ENCODE data around the gene RUNDC3A.

RUNDC3A gene

GRCh38 chr17:44283344-44284023, 24.9 kb upstream of the RUNDC3A start:
- no peak for DNase-seq

DNA sequence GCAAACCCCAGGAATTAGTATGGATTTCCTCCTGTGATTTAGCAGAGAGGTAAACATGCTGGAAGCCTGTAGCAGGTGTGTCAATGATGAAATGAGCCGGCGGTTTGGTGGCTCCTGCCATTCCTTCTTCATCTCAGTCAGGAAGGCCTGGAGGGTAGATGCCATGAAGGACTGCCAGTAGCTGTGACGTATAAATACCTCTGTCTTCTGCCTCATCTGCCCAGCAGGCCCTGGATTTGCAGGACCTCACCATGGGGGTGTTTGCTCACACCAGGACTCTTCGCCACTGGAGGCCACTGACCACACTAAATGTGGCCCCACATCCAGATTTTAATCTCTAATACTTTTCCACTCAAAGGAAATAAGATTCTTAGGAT, 24.4 kb upstream of the RUNDC3A start:
- no peak for DNase-seq

GRCh38 chr17:44287651-44288050, 20.8 kb upstream of the RUNDC3A start:
- no peak for DNase-seq

- no peak for DNase-seq
Measured at GRCh38 chr17:44293509-44294226, 14.7 kb upstream of the RUNDC3A start.

GRCh38 chr17:44297975-44298374, 10.4 kb upstream of the RUNDC3A start:
- DNase-seq = no peak

DNA sequence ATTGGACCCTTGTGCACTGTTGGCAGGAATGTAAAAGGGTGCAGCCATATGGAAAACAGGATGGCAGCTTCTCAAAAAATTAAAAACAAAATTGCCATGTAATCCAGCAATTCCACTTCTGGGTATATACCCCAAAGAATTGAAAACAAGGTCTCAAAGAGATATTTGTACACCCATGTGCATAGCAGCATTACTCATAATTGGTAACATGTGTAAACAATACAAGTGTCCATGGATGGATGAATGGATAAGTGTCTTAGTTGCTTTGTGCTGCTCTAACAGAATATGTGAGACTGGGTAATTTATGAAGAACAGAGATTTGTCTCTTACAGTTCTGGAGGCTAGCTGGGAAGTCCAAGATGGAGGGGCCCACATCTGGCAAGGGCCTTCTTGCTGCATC, 3.8 kb upstream of the RUNDC3A start:
- no peak for DNase-seq

- peak in 13 of 14 donors; percentile 41 to 89 (median 76) for DNase-seq
Measured at GRCh38 chr17:44307387-44308186, 814 bp upstream of the RUNDC3A start.

DNA sequence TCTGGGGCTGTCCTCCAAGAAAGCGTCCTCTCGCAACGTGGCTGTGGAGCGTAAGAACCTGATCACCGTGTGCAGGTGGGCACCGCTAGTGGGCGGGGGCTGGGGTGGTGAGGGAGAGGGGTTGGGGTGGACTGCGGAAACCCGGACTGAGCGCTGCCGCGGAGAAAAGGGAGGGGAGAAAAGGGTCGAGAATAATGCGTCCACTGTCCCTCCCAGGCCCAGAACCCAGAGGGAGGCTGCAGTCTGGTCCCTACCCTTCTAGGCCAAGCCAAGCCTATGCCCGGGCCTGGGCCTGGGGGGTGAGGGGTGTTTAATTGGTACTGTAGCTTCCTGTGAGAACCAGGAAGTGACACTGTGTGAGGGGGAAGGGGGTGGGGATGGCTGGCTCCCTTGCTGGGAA, 464 bp downstream of the RUNDC3A start:
- DNase-seq = peak in 8 of 14 donors; percentile 32 to 72 (median 60)

DNA sequence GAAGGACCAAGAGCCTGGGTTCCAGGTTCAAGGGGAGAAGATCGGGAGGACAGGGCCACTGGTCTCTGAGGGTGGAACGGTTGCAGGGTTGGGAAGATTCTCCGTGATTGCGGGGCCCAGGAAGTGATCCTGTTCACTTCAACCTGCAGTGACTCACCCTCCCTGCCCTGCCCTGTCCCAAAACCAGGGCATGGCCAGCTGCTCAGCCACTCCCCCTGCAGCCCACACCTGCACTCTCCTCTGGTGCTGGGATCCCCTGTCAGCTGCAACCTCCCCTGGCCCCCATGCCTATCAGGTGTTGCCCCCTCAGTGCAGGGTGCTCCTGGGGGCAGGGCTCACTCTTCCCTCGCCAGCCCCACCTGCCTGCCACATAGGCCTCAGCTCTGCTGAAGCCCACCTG, 1.1 kb downstream of the RUNDC3A start:
- DNase-seq = no peak

GRCh38 chr17:44310188-44310587, 1.8 kb downstream of the RUNDC3A start:
- peak in 1 of 14 donors; percentile 61 for DNase-seq

DNA sequence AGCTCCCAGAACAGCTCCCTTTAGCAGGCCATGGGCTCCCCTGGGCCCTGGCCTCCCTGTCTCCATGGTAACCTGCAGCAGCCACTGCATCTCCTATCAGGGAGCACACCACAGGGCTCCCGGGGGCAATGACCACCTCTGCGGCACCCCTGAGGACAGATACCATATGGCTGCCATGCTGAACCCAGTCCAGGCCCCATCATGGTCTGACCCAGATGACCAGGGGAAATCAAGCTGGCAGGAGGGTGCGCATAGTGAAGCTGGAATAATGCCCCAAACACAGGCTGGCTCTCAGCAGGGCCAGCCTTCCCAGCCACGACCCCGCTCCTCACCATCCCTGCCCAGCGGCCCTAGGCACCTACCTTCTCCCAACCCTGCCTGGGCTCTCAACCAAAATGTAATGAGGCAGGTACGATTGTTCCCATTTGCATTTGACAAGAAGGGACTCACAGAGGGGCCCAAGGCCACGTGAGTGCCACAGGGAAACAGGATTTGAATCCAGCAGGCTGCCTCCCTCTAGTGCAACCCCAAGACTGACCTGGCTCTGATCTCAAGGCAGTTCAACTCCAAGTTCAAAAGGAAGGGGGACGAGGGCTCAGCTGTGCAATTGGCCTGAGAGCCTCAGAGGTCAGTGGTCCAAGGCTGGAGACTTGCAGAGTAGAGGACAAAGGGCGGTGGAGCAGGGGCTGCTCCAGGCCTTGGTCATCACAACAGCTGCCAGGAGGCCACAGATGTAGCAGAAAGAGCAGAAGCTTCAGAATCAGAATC, 2.4 kb downstream of the RUNDC3A start:
- peak in 1 of 14 donors; percentile 72 for DNase-seq

DNA sequence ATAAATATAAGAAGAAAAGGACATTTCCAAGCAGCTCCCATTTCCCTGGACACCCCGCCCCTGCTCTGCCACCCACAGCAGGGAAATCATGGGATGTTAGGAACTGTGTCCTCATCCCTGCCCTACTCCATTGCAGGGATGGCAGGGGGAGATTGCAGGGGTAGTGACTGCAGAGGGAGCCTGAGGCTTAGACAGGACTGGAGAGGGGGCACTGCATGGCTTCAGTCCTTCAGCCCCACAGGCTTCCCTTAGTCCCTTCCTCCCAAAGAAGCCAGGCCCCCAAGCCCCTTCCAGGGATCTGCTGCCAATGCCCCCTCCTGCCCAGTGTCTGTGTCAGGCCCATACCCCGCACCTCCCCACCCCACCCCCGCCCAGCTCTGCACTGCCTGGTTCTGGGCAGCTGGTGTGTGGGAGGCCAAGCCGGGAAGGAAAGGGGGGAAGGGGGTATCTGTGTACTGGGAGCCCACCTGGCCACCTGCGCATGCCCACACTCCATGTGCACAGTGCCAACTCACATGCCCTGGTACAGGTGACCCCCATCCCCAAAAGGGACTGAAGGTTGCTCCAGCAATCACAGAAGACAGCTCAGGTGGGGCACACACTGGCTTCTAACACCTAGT, 3.3 kb downstream of the RUNDC3A start:
- no peak for DNase-seq

DNA sequence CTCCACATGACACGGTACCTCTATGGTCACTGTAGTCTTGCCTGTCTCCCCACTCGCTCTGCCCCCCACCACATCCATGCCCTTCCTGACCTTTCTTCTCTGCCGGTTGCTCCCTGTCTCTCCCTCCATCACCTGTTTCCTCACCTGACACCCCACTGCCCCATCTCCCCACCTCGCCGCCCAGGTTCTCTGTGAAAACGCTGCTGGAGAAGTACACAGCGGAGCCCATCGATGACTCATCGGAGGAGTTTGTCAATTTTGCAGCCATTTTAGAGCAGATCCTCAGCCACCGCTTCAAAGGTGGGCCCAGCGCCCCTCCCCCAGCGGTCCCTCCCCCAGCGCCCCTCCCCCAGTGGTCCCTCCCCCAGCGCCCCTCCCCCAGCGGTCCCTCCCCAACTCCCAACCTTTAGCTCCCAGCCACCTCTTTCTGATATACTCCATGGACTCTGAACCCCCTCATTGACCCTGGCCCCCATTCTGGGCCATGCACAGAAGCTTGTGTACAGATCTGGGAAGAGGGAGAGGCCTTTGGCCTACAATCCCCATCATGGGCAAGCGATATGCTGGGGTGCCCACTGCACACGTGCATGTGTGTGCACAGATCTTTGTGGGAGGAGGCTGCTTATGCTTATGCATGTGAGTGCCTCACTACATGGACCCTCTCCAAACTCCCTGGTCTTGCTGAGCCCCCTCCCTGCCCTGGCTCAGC, 4.1 kb downstream of the RUNDC3A start:
- no peak for DNase-seq

DNA sequence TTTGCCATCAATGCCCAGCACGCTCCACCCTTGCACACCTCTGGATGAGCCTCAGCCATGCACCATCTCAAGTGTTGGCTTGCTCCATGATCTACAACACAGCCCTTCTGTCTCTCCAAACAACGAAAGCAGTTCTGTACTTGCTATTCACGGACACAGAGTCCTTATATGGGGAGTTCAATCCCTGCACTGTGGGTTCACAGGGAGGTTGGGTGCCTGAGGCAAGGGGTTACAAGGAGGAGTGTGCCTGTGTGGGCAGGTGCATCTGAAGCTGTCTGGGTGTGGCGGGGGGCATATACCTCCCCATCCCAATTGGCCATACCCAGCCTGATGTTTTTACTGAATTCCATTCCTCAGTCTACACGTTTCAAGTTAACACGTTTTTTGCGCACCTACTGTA, 5.6 kb downstream of the RUNDC3A start:
- DNase-seq = no peak

DNA sequence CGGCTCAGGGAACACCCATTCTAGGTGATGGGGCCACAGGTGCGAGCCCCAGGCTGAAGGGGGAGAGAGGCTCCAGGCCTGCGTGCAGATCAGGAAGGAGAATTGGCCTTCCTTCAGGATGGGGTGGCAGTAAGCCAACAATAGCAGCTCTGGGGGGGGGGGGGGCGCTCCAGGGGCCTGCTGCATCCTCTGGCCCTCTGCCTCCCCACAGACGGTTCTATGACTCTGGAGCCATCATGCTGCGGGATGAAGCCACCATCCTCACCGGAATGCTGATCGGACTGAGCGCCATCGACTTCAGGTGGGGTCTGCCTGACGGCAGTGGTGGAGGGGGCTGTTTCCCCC, 6.1 kb downstream of the RUNDC3A start:
- DNase-seq = no peak

DNA sequence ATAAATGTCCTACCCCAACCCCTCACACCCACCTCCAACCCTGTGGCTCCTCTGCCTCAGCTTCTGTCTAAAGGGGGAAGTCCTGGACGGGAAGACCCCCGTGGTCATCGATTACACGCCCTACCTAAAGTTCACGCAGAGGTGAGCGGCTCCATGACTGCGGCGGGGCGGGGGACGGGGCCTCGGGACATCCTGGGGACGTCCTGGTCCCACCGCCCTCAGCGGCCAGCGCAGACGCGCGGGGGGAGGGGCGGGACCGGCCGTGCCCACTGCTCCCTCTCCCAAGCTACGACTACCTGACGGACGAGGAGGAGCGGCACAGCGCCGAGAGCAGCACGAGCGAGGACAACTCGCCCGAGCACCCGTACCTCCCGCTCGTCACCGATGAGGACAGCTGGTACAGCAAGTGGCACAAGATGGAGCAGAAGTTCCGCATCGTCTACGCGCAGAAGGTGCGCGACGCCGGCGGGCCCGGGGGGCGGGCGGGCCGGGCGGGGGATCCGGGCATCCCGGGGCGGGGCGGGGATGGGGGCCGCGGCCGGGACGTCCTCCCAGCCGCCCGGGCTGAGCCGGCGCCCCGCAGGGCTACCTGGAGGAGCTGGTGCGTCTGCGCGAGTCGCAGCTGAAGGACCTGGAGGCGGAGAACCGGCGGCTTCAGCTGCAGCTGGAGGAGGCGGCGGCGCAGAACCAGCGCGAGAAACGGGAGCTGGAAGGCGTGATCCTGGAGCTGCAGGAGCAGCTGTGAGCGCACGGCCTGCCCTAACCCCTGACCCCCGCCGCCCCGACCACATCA, 6.7 kb downstream of the RUNDC3A start:
- DNase-seq = peak in 1 of 14 donors; percentile 32

DNA sequence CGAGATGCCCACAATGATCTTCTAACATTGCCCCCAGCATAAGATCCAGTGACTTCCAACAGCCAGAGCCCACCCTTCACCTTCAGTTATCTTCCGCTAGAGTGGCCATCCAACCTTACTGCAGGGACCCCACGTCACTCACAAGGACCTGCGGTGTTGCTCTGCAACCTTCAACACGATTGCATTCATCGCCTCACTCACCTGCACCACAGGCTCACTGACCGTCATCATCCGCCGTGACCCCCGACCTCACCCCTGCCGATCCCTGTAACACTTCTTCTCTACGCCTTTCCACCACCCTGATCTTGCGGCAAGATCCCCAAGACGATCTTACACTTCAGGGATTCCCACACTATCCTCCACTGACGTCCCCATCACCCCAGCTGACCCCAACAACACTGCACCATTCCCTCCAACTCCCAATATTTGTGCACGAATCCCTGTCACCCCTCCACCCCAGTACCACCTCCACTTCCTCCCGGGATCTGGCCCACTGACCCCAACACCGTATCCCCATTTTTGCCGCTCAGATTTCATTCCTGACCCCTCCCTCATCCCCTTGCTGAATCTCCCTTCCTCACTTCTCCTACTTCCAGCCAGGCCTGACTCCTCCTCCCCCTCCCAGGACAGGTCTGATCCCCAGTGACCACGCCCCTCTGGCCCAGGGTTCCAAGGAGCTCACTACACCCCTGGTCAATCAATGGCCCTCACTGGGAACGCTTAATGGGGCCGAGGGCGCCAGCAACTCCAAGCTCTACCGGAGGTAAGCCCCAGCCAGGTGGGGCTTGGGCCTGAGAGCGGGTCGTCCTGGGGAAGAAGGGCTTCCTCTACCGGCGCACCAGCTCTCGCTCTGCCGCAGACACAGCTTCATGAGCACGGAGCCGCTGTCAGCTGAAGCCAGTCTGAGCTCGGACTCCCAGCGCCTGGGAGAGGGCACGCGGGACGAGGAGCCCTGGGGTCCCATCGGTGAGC, 7.6 kb downstream of the RUNDC3A start:
- no peak for DNase-seq

DNA sequence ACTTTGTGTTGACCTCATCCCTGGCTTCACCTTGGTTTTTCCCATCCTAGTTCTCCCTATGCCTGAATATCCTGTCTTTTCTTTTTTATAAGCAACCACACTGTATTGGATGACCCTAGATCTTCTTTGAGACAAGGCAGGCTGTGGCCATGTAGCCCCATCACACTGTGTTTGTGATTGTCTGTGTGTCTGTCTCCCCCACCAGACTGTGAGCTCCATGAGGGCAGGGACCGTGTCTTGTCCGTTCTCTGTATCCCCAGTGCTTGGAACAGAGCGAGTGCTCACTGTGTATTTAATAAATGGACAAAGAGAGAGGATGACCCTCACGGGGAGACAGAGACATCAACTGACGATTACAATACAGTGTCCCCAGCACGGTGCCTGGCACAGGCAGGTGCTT, 9.1 kb downstream of the RUNDC3A start:
- DNase-seq = no peak

DNA sequence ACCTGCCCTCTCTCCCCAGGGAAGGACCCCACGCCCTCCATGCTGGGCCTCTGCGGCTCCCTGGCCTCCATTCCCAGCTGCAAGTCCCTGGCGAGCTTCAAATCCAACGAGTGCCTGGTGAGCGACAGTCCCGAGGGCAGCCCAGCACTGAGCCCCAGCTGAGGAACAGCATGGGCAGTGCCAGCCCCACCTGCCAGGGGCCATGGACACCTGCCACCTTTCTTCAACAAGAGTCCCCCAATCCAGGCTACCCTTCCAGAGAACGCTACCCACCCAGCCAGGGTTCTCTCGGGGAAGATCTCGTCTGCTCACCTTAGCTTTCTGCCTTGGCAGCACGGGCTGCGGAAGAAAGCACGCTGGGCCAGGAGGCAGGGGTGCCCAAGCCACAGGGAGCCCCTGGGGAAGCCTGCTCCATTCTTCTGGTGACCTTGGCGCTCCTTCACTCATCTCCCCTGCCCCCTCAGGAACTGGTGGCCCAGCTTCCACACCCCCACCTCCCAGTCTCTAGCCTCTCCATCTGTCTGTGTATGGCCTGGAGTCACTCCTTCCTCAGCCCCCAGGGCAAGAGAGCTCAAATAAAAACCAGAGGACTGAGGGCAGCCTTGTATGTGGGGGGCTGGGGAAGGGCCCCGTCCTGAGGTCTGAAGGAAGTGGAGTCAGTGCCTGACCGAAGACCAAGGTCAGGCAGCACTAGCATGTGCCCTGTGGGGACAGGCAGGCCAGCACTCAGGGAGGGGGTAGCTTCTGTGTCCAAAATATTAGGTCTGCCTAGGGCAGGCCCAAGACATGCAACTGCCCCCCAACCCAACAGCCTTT, 9.9 kb downstream of the RUNDC3A start:
- DNase-seq = no peak

Data from C1 segment of cervical spinal cord (tissue), 14 donors.